ENCODE data around the gene KCP. TPM values are rescaled to one million over a fixed set of nuclear protein-coding genes. Genes with fewer than 3 reads are reported as not detected.
A peak's percentile ranks its signal among the peaks of the same experiment; 100 is the strongest.

Gene KCP
- total RNA-seq, 6 experiments from 2014 or later: 0.10 to 0.22 (median 0.12) TPM; not detected in 2

DNA sequence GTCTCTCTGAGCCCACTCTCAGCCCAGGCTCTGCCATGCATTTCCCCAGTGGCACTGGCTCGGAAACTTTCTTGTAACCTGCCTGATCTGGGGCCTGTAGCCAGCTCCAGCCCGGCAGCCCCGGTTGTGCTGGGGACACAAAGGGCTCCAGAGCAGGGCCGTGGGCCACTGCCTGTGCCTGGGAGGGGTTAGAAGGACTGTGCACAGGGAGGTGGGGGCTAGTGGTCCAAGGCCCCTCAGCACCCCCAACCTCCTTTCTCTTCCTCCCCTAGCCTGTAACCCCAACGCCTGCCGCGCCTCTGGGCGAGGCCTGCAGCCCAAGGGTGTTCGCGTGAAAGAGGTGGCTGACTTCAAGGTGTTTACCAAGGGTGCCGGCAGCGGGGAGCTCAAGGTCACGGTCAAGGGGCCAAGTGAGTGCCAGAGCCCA lies 70.7 kb downstream of the KCP start:
- no peak for ATAC-seq
- Histone ChIP-seq H3K4me3 (no peak overlapping the region), H3K4me1 (no peaks in the 10 kb centered on the region), H3K27ac (no peak overlapping the region), H3K36me3 (no peaks in the 10 kb centered on the region), H3K9me3 (no peaks in the 10 kb centered on the region), H3K27me3 (no peaks in the 10 kb centered on the region)
- intact Hi-C loops (cut with DNase I): no loop called here
- DNase-seq: peak in 1 of 3 donors; percentile 11
- 93% methylated on average over 3 of the region's 13 CpGs for WGBS (ENCODE audit: insufficient coverage, low coverage, low lambda C conversion rate, missing lambda C conversion rate)
- TF ChIP-seq, protein P1, sequence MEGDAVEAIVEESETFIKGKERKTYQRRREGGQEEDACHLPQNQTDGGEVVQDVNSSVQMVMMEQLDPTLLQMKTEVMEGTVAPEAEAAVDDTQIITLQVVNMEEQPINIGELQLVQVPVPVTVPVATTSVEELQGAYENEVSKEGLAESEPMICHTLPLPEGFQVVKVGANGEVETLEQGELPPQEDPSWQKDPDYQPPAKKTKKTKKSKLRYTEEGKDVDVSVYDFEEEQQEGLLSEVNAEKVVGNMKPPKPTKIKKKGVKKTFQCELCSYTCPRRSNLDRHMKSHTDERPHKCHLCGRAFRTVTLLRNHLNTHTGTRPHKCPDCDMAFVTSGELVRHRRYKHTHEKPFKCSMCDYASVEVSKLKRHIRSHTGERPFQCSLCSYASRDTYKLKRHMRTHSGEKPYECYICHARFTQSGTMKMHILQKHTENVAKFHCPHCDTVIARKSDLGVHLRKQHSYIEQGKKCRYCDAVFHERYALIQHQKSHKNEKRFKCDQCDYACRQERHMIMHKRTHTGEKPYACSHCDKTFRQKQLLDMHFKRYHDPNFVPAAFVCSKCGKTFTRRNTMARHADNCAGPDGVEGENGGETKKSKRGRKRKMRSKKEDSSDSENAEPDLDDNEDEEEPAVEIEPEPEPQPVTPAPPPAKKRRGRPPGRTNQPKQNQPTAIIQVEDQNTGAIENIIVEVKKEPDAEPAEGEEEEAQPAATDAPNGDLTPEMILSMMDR (IDR thresholded peaks at IDR 0.05): no peak
- TF ChIP-seq POLR2A (IDR thresholded peaks at IDR 0.05): no peak

DNA sequence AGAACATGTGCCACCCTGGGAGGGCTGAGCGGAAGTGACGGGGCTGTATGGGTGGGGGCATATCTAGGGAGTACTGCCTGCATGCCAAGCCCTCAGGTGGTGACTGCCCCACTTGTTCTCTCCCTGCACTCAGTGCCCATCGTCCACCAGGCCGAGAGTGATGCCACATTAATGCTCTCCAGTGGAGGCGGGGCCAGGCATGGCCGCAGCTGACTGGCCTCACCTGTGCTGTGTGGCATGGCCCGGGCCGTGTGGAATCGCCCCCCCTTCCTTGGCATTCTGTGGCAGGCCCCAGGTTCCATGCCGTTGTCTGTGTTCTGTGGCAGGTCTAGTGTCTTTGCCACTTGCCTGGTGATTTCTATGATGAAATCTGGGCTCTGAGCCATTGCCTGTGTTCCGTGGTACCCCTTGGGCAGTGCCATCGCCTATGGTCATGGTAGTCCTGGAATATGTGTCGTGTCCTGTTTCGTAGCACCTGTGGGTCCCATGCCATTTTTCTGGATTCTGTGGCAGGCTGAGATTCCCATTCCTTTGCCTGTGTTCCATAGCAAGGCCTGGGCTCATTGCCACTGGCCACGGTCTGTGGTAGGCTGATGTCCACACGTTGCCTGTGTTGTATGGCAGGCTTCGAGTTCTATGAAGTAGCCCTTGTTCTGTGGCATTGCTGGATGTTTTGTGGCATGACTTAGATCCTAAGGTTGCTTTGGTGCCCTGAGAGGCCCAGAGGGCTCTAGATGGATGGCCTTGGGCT lies 71.4 kb downstream of the KCP start:
- intact Hi-C loops (cut with DNase I): no loop called here
- TF ChIP-seq, protein P1 (IDR thresholded peaks at IDR 0.05): no peak
- TF ChIP-seq POLR2A (IDR thresholded peaks at IDR 0.05): no peak
- ATAC-seq (no peak), DNase-seq (peak in 1 of 3 donors; percentile 52)
- Histone ChIP-seq H3K4me3 (no peak overlapping the region), H3K9me3 (no peaks in the 10 kb centered on the region), H3K27ac (no peak overlapping the region), H3K36me3 (no peaks in the 10 kb centered on the region), H3K27me3 (no peaks in the 10 kb centered on the region), H3K4me1 (no peaks in the 10 kb centered on the region)
- WGBS (ENCODE audit: insufficient coverage, low coverage, low lambda C conversion rate, missing lambda C conversion rate): 90% methylated on average over 2 of the region's 17 CpGs

DNA sequence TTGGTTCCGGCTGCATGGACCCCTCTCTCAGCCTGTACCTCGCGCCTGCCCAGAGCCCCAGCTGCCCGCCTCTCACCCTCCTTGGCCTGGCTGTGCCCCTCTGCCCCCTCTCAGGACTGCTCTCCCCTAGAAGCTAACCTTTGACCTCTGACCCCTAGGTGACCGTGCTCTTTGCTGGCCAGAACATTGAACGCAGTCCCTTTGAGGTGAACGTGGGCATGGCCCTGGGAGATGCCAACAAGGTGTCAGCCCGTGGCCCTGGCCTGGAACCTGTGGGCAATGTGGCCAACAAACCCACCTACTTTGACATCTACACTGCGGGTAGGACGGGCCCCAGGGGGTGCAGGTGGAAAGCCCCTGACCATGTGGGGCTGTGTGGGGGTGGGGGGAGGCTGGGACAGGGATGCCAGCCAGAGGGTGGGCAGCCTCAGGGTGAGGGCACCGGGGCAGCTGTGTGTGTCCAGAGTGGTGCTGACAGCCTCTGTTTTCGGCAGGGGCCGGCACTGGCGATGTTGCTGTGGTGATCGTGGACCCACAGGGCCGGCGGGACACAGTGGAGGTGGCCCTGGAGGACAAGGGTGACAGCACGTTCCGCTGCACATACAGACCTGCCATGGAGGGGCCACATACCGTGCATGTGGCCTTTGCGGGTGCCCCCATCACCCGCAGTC lies 72.3 kb downstream of the KCP start:
- H3K27ac ChIP-seq: no peak overlapping the region
- H3K27me3 ChIP-seq: no peaks in the 10 kb centered on the region
- H3K36me3 ChIP-seq: no peaks in the 10 kb centered on the region
- TF ChIP-seq, protein P1 (IDR thresholded peaks at IDR 0.05): no peak
- TF ChIP-seq POLR2A (IDR thresholded peaks at IDR 0.05): no peak
- no peak for ATAC-seq
- no peaks in the 10 kb centered on the region for H3K9me3 ChIP-seq
- intact Hi-C loops (cut with DNase I): no loop called here
- H3K4me3 ChIP-seq: no peak overlapping the region
- 70% methylated on average over 4 of the region's 22 CpGs for WGBS (ENCODE audit: insufficient coverage, low coverage, low lambda C conversion rate, missing lambda C conversion rate)
- peak in 2 of 3 donors; percentile 15 to 53 for DNase-seq
- no peaks in the 10 kb centered on the region for H3K4me1 ChIP-seq

DNA sequence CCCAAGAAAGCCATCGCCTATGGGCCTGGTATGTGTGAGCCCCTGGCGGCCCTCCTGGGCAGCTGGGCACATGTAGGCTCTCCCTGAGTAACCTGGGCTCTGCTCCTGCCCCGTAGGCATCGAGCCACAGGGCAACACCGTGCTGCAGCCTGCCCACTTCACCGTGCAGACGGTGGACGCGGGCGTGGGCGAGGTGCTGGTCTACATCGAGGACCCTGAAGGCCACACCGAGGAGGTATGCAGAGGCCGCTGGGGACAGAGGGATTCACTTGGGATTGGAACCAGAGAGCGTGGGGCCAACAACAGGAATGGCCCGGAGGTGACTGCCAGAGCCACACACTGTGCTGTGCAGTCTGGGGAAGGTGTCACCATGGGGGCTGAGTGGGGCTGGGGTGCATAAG lies 73.0 kb downstream of the KCP start:
- Histone ChIP-seq H3K27ac (no peak overlapping the region), H3K9me3 (no peaks in the 10 kb centered on the region), H3K4me3 (no peak overlapping the region), H3K36me3 (no peaks in the 10 kb centered on the region), H3K4me1 (no peaks in the 10 kb centered on the region), H3K27me3 (no peaks in the 10 kb centered on the region)
- TF ChIP-seq, protein P1 (IDR thresholded peaks at IDR 0.05): no peak
- no peak for TF ChIP-seq POLR2A (IDR thresholded peaks at IDR 0.05)
- 100% methylated on average over 6 of the region's 16 CpGs for WGBS (ENCODE audit: insufficient coverage, low coverage, low lambda C conversion rate, missing lambda C conversion rate)
- ATAC-seq: no peak
- no peak for DNase-seq
- intact Hi-C loops (cut with DNase I): no loop called here
